GM23338 (cell line): ENCODE data around the gene ZEB1.

Source experiments
- CREB1 ChIP-seq: fragments of 250-450 bp; sonication (Bioruptor Pico); IDR thresholded peaks from 2 replicates; pipeline ENCODE4 v1.5.0; 2020; ENCODE audit warnings: low read depth, mild to moderate bottlenecking, moderate library complexity
- CTCF ChIP-seq, 2 experiments: fragments of 200-600 bp in 1 of 2; sonication (generic) in 1 of 2; conservative IDR thresholded peaks; 2 replicates each; pipeline versions ENCODE4 v1.5.1 to v1.6.1; 2016 to 2017; ENCODE audit warnings: antibody characterized with exemption in 2 of 2, low read depth in 2 of 2, mild to moderate bottlenecking in 2 of 2, moderate library complexity in 1 of 2
- ETS1 ChIP-seq: IDR thresholded peaks from 2 replicates; pipeline ENCODE4 v1.6.1; 2016; ENCODE audit warnings: antibody characterized with exemption
- EZH2 ChIP-seq: fragments of 200-600 bp; sonication (generic); IDR thresholded peaks from one replicate; pipeline ENCODE4 v1.8.0; 2017; ENCODE audit warnings: antibody characterized with exemption, mild to moderate bottlenecking, low read depth; ENCODE audit not compliant: unreplicated experiment

- no peak for TF ChIP-seq CTCF (conservative IDR thresholded peaks at IDR 0.05; ENCODE audit: low read depth in 2 of 2)
- no peak for TF ChIP-seq CREB1
- TF ChIP-seq EZH2 = no peak
- TF ChIP-seq ETS1 = no peak
Observed at GRCh38 chr10:31274310-31274709, 44.7 kb upstream of the ZEB1 start.
